ENCODE results near the gene ADAMTS19. TPM values are rescaled to one million over a fixed set of nuclear protein-coding genes. Genes with fewer than 3 reads are reported as not detected.

ADAMTS19 gene
- total RNA-seq, 1 experiment from 2014 or later: 20.3 TPM

- no peaks in the 10 kb centered on the region for H4K20me1 ChIP-seq (ENCODE audit: control insufficient read depth, insufficient read depth, insufficient read length)
- H3K9me3 ChIP-seq (ENCODE audit: control insufficient read depth, low read depth, low read length): no peaks in the 10 kb centered on the region
- Mint-ChIP-seq H3K9me3 (peaks cover 20% of the 10 kb centered on the region in 2 experiments), H3K27me3 (ENCODE audit: low read depth) (no peaks in the 10 kb centered on the region), H3K4me1 (peaks cover 3 to 6% of the 10 kb centered on the region in 2 experiments; a peak in 3 of 4 replicates), H3K36me3 (ENCODE audit: insufficient read depth in 1 of 3, low read depth in 3 of 3) (peaks cover 26 to 28% (median 26%) of the 10 kb centered on the region in 3 experiments), H3K27ac (no peak overlapping the region), H3K4me3 (no peak overlapping the region)
- no peaks in the 10 kb centered on the region for H3K27me3 ChIP-seq (ENCODE audit: insufficient read depth, low read length)
- no peak overlapping the region for H2AK5ac ChIP-seq (ENCODE audit: insufficient read length, low read length)
- no peak overlapping the region for H4K91ac ChIP-seq (ENCODE audit: insufficient read length, low read depth, low read length)
- H3K9ac ChIP-seq (ENCODE audit: extremely low read depth, insufficient read length, low read length): no peak overlapping the region
- no peaks in the 10 kb centered on the region for H3K23me2 ChIP-seq (ENCODE audit: insufficient read length, low read depth, low read length, poor library complexity, severe bottlenecking)
- H2BK12ac ChIP-seq (ENCODE audit: insufficient read length, low read depth, low read length): no peak overlapping the region
- no CpG with 5 or more reads among the region's 1 CpG for WGBS (ENCODE audit: extremely low coverage, insufficient read length, low lambda C conversion rate)
- TF ChIP-seq CTCF (conservative IDR thresholded peaks at IDR 0.05): no peak
- no peaks in the 10 kb centered on the region for H3K79me2 ChIP-seq (ENCODE audit: insufficient read depth, low read length)
- no peaks in the 10 kb centered on the region for H3K4me1 ChIP-seq (ENCODE audit: insufficient read depth, low read length)
- H3K27ac ChIP-seq (ENCODE audit: insufficient read length, low read depth, low read length): no peak overlapping the region
- no peak overlapping the region for H3K14ac ChIP-seq (ENCODE audit: insufficient read depth, low read length)
- no peak overlapping the region for H2BK5ac ChIP-seq (ENCODE audit: insufficient read length, low read length)
- H2BK20ac ChIP-seq (ENCODE audit: low read depth, low read length, poor library complexity, severe bottlenecking): no peak overlapping the region
- H3K23ac ChIP-seq (ENCODE audit: insufficient read length, low read depth, low read length): no peak overlapping the region
- no peak overlapping the region for H2AFZ ChIP-seq (ENCODE audit: low read length)
- no peak overlapping the region for H3K4me2 ChIP-seq (ENCODE audit: insufficient read depth, insufficient read length, low read length)
- no peak overlapping the region for H2BK120ac ChIP-seq (ENCODE audit: low read depth, low read length, poor library complexity, severe bottlenecking)
- no peak overlapping the region for H3K4ac ChIP-seq (ENCODE audit: low read depth, low read length)
- no peak for DNase-seq
- no peak overlapping the region for H3K56ac ChIP-seq (ENCODE audit: insufficient read length, low read depth, low read length)
- H3K79me1 ChIP-seq (ENCODE audit: insufficient read depth, low read depth, low read length, poor library complexity, severe bottlenecking): no peaks in the 10 kb centered on the region
- H2BK15ac ChIP-seq (ENCODE audit: low read depth, low read length): no peak overlapping the region
- no peak overlapping the region for H4K5ac ChIP-seq (ENCODE audit: insufficient read length, low read depth, low read length)
- no peak overlapping the region for H3T11ph ChIP-seq (ENCODE audit: low read length)
- H3K18ac ChIP-seq (ENCODE audit: insufficient read length, low read depth, low read length): no peak overlapping the region
- no peak overlapping the region for H4K8ac ChIP-seq (replicated peaks; ENCODE audit: insufficient read length, low read depth, low read length)
Measured at GRCh38 chr5:129547137-129547536, 87.0 kb downstream of the ADAMTS19 start.
